ENCODE data around the gene NECTIN1.

Gene NECTIN1

DNA sequence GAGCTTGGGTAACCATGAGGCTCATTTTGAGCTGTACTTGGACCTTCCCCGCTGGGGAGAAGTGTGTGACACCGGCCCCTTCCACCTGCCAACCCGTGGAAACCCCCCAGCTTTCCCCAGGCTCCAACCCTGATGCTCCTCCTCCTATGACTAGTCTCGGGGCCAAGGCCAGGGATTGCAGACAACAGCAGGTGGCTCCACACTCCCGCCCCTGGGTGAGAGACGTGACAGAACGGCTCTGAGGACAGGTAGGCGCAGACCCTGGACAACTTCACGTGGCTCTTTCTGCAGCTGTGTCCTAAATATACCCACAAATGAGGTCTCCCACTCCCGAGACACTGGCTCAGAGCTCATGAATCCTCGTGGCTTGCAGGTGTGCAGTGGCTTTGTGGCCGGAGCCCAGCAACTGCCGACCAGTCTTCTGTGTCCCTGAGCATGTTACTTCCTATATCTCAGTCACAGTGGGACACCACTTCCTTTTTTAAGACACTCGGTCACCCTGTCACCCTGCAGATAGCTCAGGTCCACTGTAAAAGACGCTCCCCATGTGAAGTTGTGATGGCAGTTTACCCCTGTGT is 55.2 kb downstream of the NECTIN1 start:
- peak overlapping the region; percentile 93 for H3K9ac ChIP-seq (ENCODE audit: low read length)
- peak overlapping the region; percentile 28 for H3K4me3 ChIP-seq (ENCODE audit: low read length)
- H3K79me2 ChIP-seq (ENCODE audit: low read length) = peaks cover 22% of the 10 kb centered on the region
- peak overlapping the region; percentile 97 for H3K27ac ChIP-seq (ENCODE audit: low read length)
- H3K4me2 ChIP-seq (ENCODE audit: low read length) = peak overlapping the region; percentile 54
- no peak for TF ChIP-seq EZH2phosphoT487 (IDR thresholded peaks at IDR 0.05; ENCODE audit: low read depth)
- TF ChIP-seq, protein P1, sequence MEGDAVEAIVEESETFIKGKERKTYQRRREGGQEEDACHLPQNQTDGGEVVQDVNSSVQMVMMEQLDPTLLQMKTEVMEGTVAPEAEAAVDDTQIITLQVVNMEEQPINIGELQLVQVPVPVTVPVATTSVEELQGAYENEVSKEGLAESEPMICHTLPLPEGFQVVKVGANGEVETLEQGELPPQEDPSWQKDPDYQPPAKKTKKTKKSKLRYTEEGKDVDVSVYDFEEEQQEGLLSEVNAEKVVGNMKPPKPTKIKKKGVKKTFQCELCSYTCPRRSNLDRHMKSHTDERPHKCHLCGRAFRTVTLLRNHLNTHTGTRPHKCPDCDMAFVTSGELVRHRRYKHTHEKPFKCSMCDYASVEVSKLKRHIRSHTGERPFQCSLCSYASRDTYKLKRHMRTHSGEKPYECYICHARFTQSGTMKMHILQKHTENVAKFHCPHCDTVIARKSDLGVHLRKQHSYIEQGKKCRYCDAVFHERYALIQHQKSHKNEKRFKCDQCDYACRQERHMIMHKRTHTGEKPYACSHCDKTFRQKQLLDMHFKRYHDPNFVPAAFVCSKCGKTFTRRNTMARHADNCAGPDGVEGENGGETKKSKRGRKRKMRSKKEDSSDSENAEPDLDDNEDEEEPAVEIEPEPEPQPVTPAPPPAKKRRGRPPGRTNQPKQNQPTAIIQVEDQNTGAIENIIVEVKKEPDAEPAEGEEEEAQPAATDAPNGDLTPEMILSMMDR (IDR thresholded peaks at IDR 0.05; ENCODE audit: low read depth, low read length) = peak; percentile 66
- 0 out of 2 replicates have a peak, but pooled peaks cover 3% of the 10 kb centered on the region for H3K9me3 ChIP-seq (ENCODE audit: insufficient read depth, low read length)
- peaks cover 72% of the 10 kb centered on the region for H3K4me1 ChIP-seq (ENCODE audit: low read length)
- H2AFZ ChIP-seq (ENCODE audit: low read depth, low read length) = no peak overlapping the region
- H3K27me3 ChIP-seq (ENCODE audit: low read depth, low read length) = no peaks in the 10 kb centered on the region
- H3K36me3 ChIP-seq (replicated peaks; ENCODE audit: low read depth, low read length) = peaks cover 71% of the 10 kb centered on the region
- no peaks in the 10 kb centered on the region for H4K20me1 ChIP-seq (ENCODE audit: insufficient read depth, low read length)

DNA sequence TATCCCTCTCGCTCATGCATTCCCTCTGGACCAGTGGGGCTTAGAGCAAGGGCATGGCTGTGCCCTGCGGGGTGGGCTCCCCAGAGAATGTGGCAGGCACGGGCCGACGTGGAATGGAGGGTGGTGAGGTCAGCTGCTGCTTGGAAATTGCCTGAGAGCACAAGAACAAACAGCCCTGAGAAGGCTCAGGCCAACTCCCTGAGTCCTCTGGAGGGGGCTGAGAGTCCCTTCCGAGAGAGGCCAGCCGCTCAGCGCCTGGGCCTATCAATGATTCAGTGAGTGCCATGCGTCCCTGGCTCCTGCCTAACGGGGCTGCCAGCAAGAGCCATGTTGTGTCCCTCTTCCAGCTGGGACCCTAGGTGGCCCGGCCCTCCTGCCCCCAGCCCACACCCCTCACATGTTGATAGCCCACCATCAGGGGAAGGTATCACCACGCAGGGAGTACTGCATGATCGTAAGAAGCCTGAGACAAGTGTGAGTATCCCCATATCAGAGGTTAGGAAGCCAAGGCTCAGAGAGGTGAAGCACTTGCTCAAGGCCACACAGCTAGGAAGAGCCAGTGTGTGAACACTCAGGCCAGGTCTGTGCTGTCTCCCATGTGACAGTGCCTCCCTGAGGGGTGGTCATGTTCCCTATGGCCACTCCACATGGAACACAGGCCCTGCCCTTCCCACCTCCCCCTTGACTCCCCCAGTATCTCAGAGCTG is 55.8 kb downstream of the NECTIN1 start:
- peak overlapping the region; percentile 54 for H3K4me2 ChIP-seq (ENCODE audit: low read length)
- no peak overlapping the region for H2AFZ ChIP-seq (ENCODE audit: low read depth, low read length)
- H3K27me3 ChIP-seq (ENCODE audit: low read depth, low read length) = no peaks in the 10 kb centered on the region
- peaks cover 79% of the 10 kb centered on the region for H3K4me1 ChIP-seq (ENCODE audit: low read length)
- 0 out of 2 replicates have a peak, but pooled peaks cover 2% of the 10 kb centered on the region for H3K9me3 ChIP-seq (ENCODE audit: insufficient read depth, low read length)
- peaks cover 71% of the 10 kb centered on the region for H3K36me3 ChIP-seq (replicated peaks; ENCODE audit: low read depth, low read length)
- H3K79me2 ChIP-seq (ENCODE audit: low read length) = peaks cover 21% of the 10 kb centered on the region
- TF ChIP-seq, protein P1 (IDR thresholded peaks at IDR 0.05; ENCODE audit: low read depth, low read length) = no peak
- TF ChIP-seq EZH2phosphoT487 (IDR thresholded peaks at IDR 0.05; ENCODE audit: low read depth) = no peak
- peak overlapping the region; percentile 93 for H3K9ac ChIP-seq (ENCODE audit: low read length)
- peak overlapping the region; percentile 97 for H3K27ac ChIP-seq (ENCODE audit: low read length)
- no peaks in the 10 kb centered on the region for H4K20me1 ChIP-seq (ENCODE audit: insufficient read depth, low read length)
- peak overlapping the region; percentile 28; the same call in 1 of the 2 replicates for H3K4me3 ChIP-seq (ENCODE audit: low read length)

DNA sequence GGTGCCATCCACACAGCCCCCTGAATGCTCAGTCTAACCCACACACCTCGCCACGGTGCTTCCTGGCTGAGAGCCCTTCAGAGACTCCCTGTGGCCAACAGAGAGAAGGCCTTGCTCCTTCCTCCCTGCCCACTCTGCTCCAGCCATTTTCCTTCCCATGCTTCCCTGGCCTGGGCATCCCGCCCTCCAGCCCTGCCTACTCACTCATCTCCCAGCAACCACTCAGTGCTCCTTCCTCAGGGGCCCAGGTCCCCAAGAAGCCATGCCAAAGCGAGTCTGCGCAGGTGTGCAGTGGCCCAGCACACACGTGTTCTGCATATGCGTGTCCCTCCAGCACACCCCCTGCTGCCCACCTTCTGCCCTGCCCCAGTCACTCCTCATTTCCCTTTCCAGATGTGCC is 56.4 kb downstream of the NECTIN1 start:
- peaks cover 71% of the 10 kb centered on the region for H3K36me3 ChIP-seq (replicated peaks; ENCODE audit: low read depth, low read length)

DNA sequence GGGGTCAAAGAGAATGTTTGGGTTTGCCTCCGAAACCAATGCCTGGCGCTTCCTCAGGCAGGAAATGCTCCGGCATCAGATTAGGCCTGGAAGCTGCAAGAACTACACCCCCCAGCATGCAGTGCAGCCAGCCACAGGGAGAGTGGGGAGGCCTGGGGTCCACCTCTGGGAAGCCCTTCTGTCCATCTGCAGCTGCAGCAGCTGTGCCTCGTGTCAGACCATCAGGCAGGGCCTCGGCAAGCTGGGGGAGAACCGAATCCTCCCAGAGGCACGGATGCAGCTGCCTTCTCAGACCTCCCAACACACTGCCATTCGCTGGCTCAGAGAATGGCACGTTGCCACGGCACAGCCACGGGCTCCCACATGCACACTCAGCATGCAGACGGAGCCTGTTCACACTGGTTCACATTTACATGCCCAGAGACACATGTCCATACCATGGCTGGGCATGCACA is 57.4 kb downstream of the NECTIN1 start:
- TF ChIP-seq, protein P1 (IDR thresholded peaks at IDR 0.05; ENCODE audit: low read depth, low read length) = no peak
- TF ChIP-seq EZH2phosphoT487 (IDR thresholded peaks at IDR 0.05; ENCODE audit: low read depth) = no peak
- Histone ChIP-seq H3K79me2 (ENCODE audit: low read length) (peaks cover 21% of the 10 kb centered on the region), H2AFZ (ENCODE audit: low read depth, low read length) (no peak overlapping the region), H3K4me3 (ENCODE audit: low read length) (no peak overlapping the region), H4K20me1 (ENCODE audit: insufficient read depth, low read length) (no peaks in the 10 kb centered on the region), H3K9ac (ENCODE audit: low read length) (no peak overlapping the region), H3K27ac (ENCODE audit: low read length) (peak overlapping the region; percentile 97; the same call in 1 of the 2 replicates), H3K9me3 (ENCODE audit: insufficient read depth, low read length) (no peaks in the 10 kb centered on the region), H3K36me3 (replicated peaks; ENCODE audit: low read depth, low read length) (peaks cover 70% of the 10 kb centered on the region), H3K4me1 (ENCODE audit: low read length) (peaks cover 86% of the 10 kb centered on the region), H3K27me3 (ENCODE audit: low read depth, low read length) (no peaks in the 10 kb centered on the region), H3K4me2 (ENCODE audit: low read length) (no peak overlapping the region)

More for the DNA sequence above, 56.4 kb downstream of the NECTIN1 start:
- peak overlapping the region; percentile 28; the same call in 1 of the 2 replicates for H3K4me3 ChIP-seq (ENCODE audit: low read length)
- H3K4me1 ChIP-seq (ENCODE audit: low read length) = peaks cover 79% of the 10 kb centered on the region
- H2AFZ ChIP-seq (ENCODE audit: low read depth, low read length) = no peak overlapping the region
- H3K4me2 ChIP-seq (ENCODE audit: low read length) = peak overlapping the region; percentile 54
- TF ChIP-seq, protein P1 (IDR thresholded peaks at IDR 0.05; ENCODE audit: low read depth, low read length) = no peak
- no peak for TF ChIP-seq EZH2phosphoT487 (IDR thresholded peaks at IDR 0.05; ENCODE audit: low read depth)
- H3K27me3 ChIP-seq (ENCODE audit: low read depth, low read length) = no peaks in the 10 kb centered on the region
- H3K27ac ChIP-seq (ENCODE audit: low read length) = peak overlapping the region; percentile 97
- H3K79me2 ChIP-seq (ENCODE audit: low read length) = peaks cover 21% of the 10 kb centered on the region
- peak overlapping the region; percentile 93 for H3K9ac ChIP-seq (ENCODE audit: low read length)
- H3K9me3 ChIP-seq (ENCODE audit: insufficient read depth, low read length) = no peaks in the 10 kb centered on the region
- H4K20me1 ChIP-seq (ENCODE audit: insufficient read depth, low read length) = no peaks in the 10 kb centered on the region
